Activated CD4-positive, CD25-positive, alpha-beta regulatory T cell treated with anti-CD3 and anti-CD28 coated beads, Interleukin-2, amount 50 U/mL, for 16 hours (primary cell): Measurements from ENCODE around the gene FCGR1A.
"Not testable (repeated sequence)": the region's sequence is repeated elsewhere in the genome, so short reads cannot be mapped to it uniquely, and the experiment has no call there.

Source experiments
- DNase-seq: peaks from one replicate; pipeline ENCODE4 v3.0.0-alpha.2; 2020; ENCODE audit warnings: low read depth, low spot score

The FCGR1A gene

GRCh38 chr1:149782600-149782999 is at the start of gene FCGR1A:
FCGR1A (plus strand) TSS chr1:149782694; CDS start chr1:149782744, 50 bp downstream.
- not testable (repeated sequence) for DNase-seq

- DNase-seq, result not testable (repeated sequence)
Measured at GRCh38 chr1:149732781-149733180, 49.7 kb upstream of the FCGR1A start.

GRCh38 chr1:149734692-149735091 is 47.8 kb upstream of the FCGR1A start:
- not testable (repeated sequence) for DNase-seq

- peak; percentile 4 for DNase-seq
Measured at GRCh38 chr1:149740148-149740581, 42.3 kb upstream of the FCGR1A start.

GRCh38 chr1:149740590-149741230 is 41.8 kb upstream of the FCGR1A start:
- not testable (repeated sequence) for DNase-seq

- DNase-seq, result not testable (repeated sequence)
Measured at GRCh38 chr1:149741914-149742313, 40.6 kb upstream of the FCGR1A start.

- DNase-seq, result not testable (repeated sequence)
Measured at GRCh38 chr1:149746463-149747356, 35.8 kb upstream of the FCGR1A start.

- not testable (repeated sequence) for DNase-seq
Measured at GRCh38 chr1:149747359-149748143, 34.9 kb upstream of the FCGR1A start.

- not testable (repeated sequence) for DNase-seq
Measured at GRCh38 chr1:149748144-149748500, 34.4 kb upstream of the FCGR1A start.

GRCh38 chr1:149750562-149750961 is 31.9 kb upstream of the FCGR1A start:
- DNase-seq, result not testable (repeated sequence)

GRCh38 chr1:149752186-149752585 is 30.3 kb upstream of the FCGR1A start:
- not testable (repeated sequence) for DNase-seq

- DNase-seq, result not testable (repeated sequence)
Measured at GRCh38 chr1:149753466-149753865, 29.0 kb upstream of the FCGR1A start.

GRCh38 chr1:149755294-149755693 is 27.2 kb upstream of the FCGR1A start:
- not testable (repeated sequence) for DNase-seq

GRCh38 chr1:149762294-149762693 is 20.2 kb upstream of the FCGR1A start:
- not testable (repeated sequence) for DNase-seq

GRCh38 chr1:149764087-149764800 is 18.2 kb upstream of the FCGR1A start:
- not testable (repeated sequence) for DNase-seq

- not testable (repeated sequence) for DNase-seq
Measured at GRCh38 chr1:149766241-149766640, 16.3 kb upstream of the FCGR1A start.

- not testable (repeated sequence) for DNase-seq
Measured at GRCh38 chr1:149769216-149769615, 13.3 kb upstream of the FCGR1A start.

- DNase-seq, result not testable (repeated sequence)
Measured at GRCh38 chr1:149770661-149771060, 11.8 kb upstream of the FCGR1A start.

GRCh38 chr1:149771653-149772425 is 10.7 kb upstream of the FCGR1A start:
- not testable (repeated sequence) for DNase-seq

GRCh38 chr1:149775510-149776147 is 6.9 kb upstream of the FCGR1A start:
- DNase-seq, result not testable (repeated sequence)
